ENCODE data around the gene TUFT1. TPM values are rescaled to one million over a fixed set of nuclear protein-coding genes. Genes with fewer than 3 reads are reported as not detected.

Gene TUFT1
- polyA plus RNA-seq, 2 of the 4 experiments (the other 2 are of a cell fraction), result 21.1 to 27.5 TPM

- TF ChIP-seq MAZ (IDR thresholded peaks at IDR 0.05; ENCODE audit: borderline replicate concordance, low read depth, low read length), result no peak
- no peak for TF ChIP-seq ESRRA (IDR thresholded peaks at IDR 0.05; ENCODE audit: borderline replicate concordance, low read length)
- TF ChIP-seq ZFP36 (IDR thresholded peaks at IDR 0.05; ENCODE audit: borderline replicate concordance, partially characterized antibody), result no peak
- no peak for TF ChIP-seq HEYL (CRISPR knock-in tag; IDR thresholded peaks at IDR 0.05)
- TF ChIP-seq EP300 (IDR thresholded peaks at IDR 0.05), result peak; percentile 63 to 84; a peak in 4 of 5 replicates
- TF ChIP-seq MAX (IDR thresholded peaks at IDR 0.05), result peak; percentile 98
- TF ChIP-seq SMC3 (IDR thresholded peaks at IDR 0.05), result no peak; the same call in 2 of the 3 replicates
Measured at GRCh38 chr1:151547119-151547899, 7.2 kb downstream of the TUFT1 start (continued).

GRCh38 chr1:151547900-151548230 is 7.8 kb downstream of the TUFT1 start:
- peaks cover 82% of the 10 kb centered on the region for H3K4me1 ChIP-seq
- 95% methylated on average over 3 of the region's 3 CpGs for WGBS (ENCODE audit: missing lambda C conversion rate)
- TF ChIP-seq NFE2L2 (conservative IDR thresholded peaks at IDR 0.05; ENCODE audit: low read length), result no peak
- TF ChIP-seq EP300 (IDR thresholded peaks at IDR 0.05), result no peak
- TF ChIP-seq JUNB (IDR thresholded peaks at IDR 0.05), result no peak
- no peak for TF ChIP-seq BCL3 (IDR thresholded peaks at IDR 0.05)
- no peak for TF ChIP-seq KDM1A (IDR thresholded peaks at IDR 0.05; ENCODE audit: low read depth)
- no peak for TF ChIP-seq JUN (IDR thresholded peaks at IDR 0.05)
- TF ChIP-seq CHD4 (IDR thresholded peaks at IDR 0.05; ENCODE audit: borderline replicate concordance), result no peak
- no peak for TF ChIP-seq ZC3H11A (IDR thresholded peaks at IDR 0.05)
- TF ChIP-seq EHF (CRISPR knock-in tag; IDR thresholded peaks at IDR 0.05), result no peak
- TF ChIP-seq RAD21 (conservative IDR thresholded peaks at IDR 0.05 in 1 of 2, IDR thresholded peaks at IDR 0.05 in 1 of 2), result no peak
- TF ChIP-seq TP53 (CRISPR knock-in tag; IDR thresholded peaks at IDR 0.05), result no peak
- TF ChIP-seq USF2 (IDR thresholded peaks at IDR 0.05), result no peak
- no peak for TF ChIP-seq EHMT2 (IDR thresholded peaks at IDR 0.05; ENCODE audit: low read depth)
- no peak for TF ChIP-seq ZFP36 (IDR thresholded peaks at IDR 0.05; ENCODE audit: borderline replicate concordance, partially characterized antibody)
- TF ChIP-seq RCOR1 (IDR thresholded peaks at IDR 0.05; ENCODE audit: low read depth, low read length), result no peak
- TF ChIP-seq RFX5 (IDR thresholded peaks at IDR 0.05), result no peak
- H3K27ac ChIP-seq, result peak overlapping the region; percentile 85 to 91
- ChIA-PET POLR2A (interaction anchor here (1.3 to 4.6 kb wide), 2 partner anchors 8 to 11 kb away, joined by 4 to 44 read pairs; partner anchors contain the start of gene TUFT1), CTCF (interaction anchor here (1.0 to 3.7 kb wide), 5 partner anchors 12 to 46 kb away, joined by 3 to 15 read pairs (median 6); no protein-coding TSS in a partner anchor)
- DNase-seq (ENCODE audit: low read depth in 1 of 2, low spot score in 1 of 2), result no peak
- peak in 1 of 2 experiments; percentile 6; a peak in 1 of 6 replicates for ATAC-seq
- peak overlapping the region; percentile 78 for H3K4me2 ChIP-seq
- no peaks in the 10 kb centered on the region for H3K9me3 ChIP-seq
- FAIRE-seq, result no peak
- peak overlapping the region; percentile 0 for H3K4me3 ChIP-seq

GRCh38 chr1:151549199-151549598 is 9.1 kb downstream of the TUFT1 start:
- ATAC-seq, result peak; percentile 17 to 35; a peak in 5 of 6 replicates
- ChIA-PET POLR2A (interaction anchor here (1.0 to 4.6 kb wide), 7 partner anchors 9 to 360 kb away, joined by 3 to 44 read pairs (median 4); partner anchors contain the start of genes POGZ, THEM4 and TUFT1), CTCF (interaction anchor here (0.7 to 3.7 kb wide), 10 partner anchors 9 to 316 kb away, joined by 3 to 15 read pairs (median 5); partner anchors contain the start of gene TUFT1)
- Histone ChIP-seq H3K4me3 (0 out of 3 replicates have a peak overlapping the region, but pooled peaks have one; percentile 5), H3K9me3 (no peaks in the 10 kb centered on the region), H3K27ac (peak overlapping the region; percentile 85 to 91), H3K4me1 (peaks cover 85% of the 10 kb centered on the region), H3K4me2 (peak overlapping the region; percentile 78)
- TF ChIP-seq HES2 (IDR thresholded peaks at IDR 0.05) (no peak), RCOR1 (IDR thresholded peaks at IDR 0.05; ENCODE audit: low read depth, low read length) (no peak), CBX8 (IDR thresholded peaks at IDR 0.05) (no peak), BHLHE40 (IDR thresholded peaks at IDR 0.05; ENCODE audit: low read depth, low read length) (no peak), CTCF (IDR thresholded peaks at IDR 0.05) (no peak), NR3C1 (IDR thresholded peaks at IDR 0.05) (no peak), RAD21 (conservative IDR thresholded peaks at IDR 0.05 in 1 of 2, IDR thresholded peaks at IDR 0.05 in 1 of 2) (peak in 1 of 2 experiments; percentile 11; a peak in 1 of 5 replicates), GATA3 (IDR thresholded peaks at IDR 0.05; ENCODE audit: borderline replicate concordance) (no peak)
- 6% methylated on average over 2 of the region's 2 CpGs for WGBS (ENCODE audit: missing lambda C conversion rate)
- FAIRE-seq, result no peak
- DNase-seq (ENCODE audit: low read depth in 1 of 2, low spot score in 1 of 2), result no peak

Measured in A549 (cell line).